Sigmoid colon (tissue), 4 donors: ENCODE results near the gene ASAP2.

Source experiments
- EP300 ChIP-seq, 4 donors: sonication (generic); formaldehyde crosslinking; IDR thresholded peaks; one replicate each; pipeline ENCODE4 v1.6.1; 2017; ENCODE audit warnings: antibody characterized with exemption in 4 of 4
- POLR2AphosphoS5 ChIP-seq, 4 donors: sonication (generic); formaldehyde crosslinking; IDR thresholded peaks; one replicate each; pipeline ENCODE4 v1.6.1; 2017; ENCODE audit warnings: antibody characterized with exemption in 4 of 4
- TF ChIP-seq, protein P1 (sequence below), 4 experiments: fragments of 450-650 bp in 3 of 4; fragments of 200-600 bp in 1 of 4; IDR thresholded peaks; one replicate each; pipeline ENCODE4 v1.5.1; 2016 to 2019; ENCODE audit warnings: antibody characterized with exemption in 4 of 4, mild to moderate bottlenecking in 3 of 4, moderate library complexity in 2 of 4

DNA sequence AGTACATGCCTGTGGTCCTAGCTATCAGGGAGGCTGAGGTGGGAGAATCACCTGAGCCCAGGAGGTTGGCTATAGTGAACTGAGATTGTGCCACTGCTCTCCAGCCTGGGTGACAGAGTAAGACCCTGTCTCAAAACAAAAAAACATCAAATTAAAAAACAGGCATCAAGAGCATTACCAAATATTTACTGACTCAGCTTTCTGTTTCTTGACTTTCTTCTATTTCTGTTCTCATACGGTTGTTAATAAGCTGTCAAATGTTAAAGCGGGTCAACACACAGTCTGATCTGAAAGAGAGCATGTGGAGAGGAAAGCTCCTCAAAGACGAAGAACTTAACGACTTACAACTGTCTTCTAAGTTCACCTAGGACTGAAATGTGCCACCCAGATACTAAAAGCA is 157.8 kb downstream of the ASAP2 start:
- TF ChIP-seq, protein P1, sequence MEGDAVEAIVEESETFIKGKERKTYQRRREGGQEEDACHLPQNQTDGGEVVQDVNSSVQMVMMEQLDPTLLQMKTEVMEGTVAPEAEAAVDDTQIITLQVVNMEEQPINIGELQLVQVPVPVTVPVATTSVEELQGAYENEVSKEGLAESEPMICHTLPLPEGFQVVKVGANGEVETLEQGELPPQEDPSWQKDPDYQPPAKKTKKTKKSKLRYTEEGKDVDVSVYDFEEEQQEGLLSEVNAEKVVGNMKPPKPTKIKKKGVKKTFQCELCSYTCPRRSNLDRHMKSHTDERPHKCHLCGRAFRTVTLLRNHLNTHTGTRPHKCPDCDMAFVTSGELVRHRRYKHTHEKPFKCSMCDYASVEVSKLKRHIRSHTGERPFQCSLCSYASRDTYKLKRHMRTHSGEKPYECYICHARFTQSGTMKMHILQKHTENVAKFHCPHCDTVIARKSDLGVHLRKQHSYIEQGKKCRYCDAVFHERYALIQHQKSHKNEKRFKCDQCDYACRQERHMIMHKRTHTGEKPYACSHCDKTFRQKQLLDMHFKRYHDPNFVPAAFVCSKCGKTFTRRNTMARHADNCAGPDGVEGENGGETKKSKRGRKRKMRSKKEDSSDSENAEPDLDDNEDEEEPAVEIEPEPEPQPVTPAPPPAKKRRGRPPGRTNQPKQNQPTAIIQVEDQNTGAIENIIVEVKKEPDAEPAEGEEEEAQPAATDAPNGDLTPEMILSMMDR (IDR thresholded peaks at IDR 0.05) = no peak
- no peak for TF ChIP-seq POLR2AphosphoS5 (IDR thresholded peaks at IDR 0.05)
- TF ChIP-seq EP300 (IDR thresholded peaks at IDR 0.05) = no peak
